Activated CD4-positive, alpha-beta T cell treated with anti-CD3 and anti-CD28 coated beads, Interleukin-2, amount 10 ng/mL, durations not matched to agents 7 days and 5 days (primary cell): ENCODE data around the gene CACTIN. TPM values are rescaled to one million over a fixed set of nuclear protein-coding genes. Genes with fewer than 3 reads are reported as not detected.

ENCODE experiments used
- CTCF ChIA-PET: fragments of 350-600 bp; sonication (Branson Sonifier 250); formaldehyde crosslinking; loops from one replicate; lab custom pipeline; 2021; ENCODE audit warnings: antibody characterized with exemption; lab: Charles Lee
- POLR2A ChIA-PET: fragments of 350-600 bp; sonication (Branson Sonifier 250); formaldehyde crosslinking; loops from one replicate; lab custom pipeline; 2021; ENCODE audit warnings: antibody characterized with exemption; lab: Charles Lee
- DNase-seq: peaks from one replicate; pipeline ENCODE4 v3.0.0-alpha.2; 2020
- H3K27ac Mint-ChIP-seq: one replicate; pipeline ENCODE4 v1.8.0; 2021; ENCODE audit warnings: mild to moderate bottlenecking, moderate library complexity, mixed read lengths
- H3K27me3 Mint-ChIP-seq: one replicate; pipeline ENCODE4 v1.8.0; 2021; ENCODE audit warnings: mixed read lengths
- H3K36me3 Mint-ChIP-seq: one replicate; pipeline ENCODE4 v1.8.0; 2021; ENCODE audit warnings: low read depth, mixed read lengths
- H3K4me1 Mint-ChIP-seq: one replicate; pipeline ENCODE4 v1.8.0; 2021; ENCODE audit warnings: mixed read lengths
- H3K4me3 Mint-ChIP-seq: one replicate; pipeline ENCODE4 v1.8.0; 2021; ENCODE audit warnings: mild to moderate bottlenecking, moderate library complexity, mixed read lengths
- H3K9me3 Mint-ChIP-seq: one replicate; pipeline ENCODE4 v1.8.0; 2021; ENCODE audit warnings: mixed read lengths
- total RNA-seq, 2 experiments: library from RNA; stranded (reverse); gene quantifications; one replicate each; pipeline ENCODE4 v1.2.3, GENCODE V29; 2021

The CACTIN gene
- total RNA-seq, 2 experiments from 2014 or later: 31.8 to 39.1 TPM

DNA sequence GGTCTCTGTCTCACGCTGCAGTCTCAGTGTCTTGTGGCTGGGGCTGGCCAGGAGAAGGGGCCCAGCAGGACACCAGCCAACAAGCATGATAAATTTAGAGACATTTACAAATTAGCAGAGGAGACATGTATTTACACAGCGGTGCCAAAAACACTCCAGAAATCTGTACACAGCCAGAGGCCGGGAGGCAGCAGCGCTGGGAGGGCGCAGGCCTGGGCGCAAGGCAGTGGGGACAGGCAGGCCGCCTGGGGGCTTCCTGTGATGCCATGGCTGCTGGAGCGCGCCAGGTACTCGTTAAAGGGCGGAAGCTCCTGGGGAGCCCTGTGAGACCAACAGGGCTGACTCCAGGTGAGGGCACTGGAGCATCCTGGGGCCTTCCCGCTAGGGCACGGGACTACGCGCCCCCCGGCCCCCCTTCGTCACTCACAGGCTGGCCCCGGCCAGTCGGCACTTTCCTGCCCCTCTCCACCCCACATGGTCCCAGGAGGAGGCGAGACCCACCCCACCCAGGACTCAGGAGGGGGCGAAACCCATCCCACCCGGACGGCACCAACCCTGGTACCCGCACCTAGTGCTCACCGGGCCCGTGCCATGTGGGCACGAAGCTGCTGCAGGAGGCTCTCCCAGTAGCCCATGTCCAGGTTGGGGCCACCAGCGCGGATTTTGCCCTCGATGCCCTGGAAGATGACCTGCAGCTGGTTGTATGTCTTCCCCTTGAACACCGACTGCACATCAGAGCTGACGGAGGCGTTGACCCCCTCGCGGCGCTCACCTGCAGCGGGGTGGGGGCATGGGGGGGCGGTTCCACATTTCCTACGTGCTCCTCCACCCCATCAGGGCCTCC is 12.6 kb downstream of the CACTIN start:
- Mint-ChIP-seq H3K36me3 (peaks cover 8% of the 10 kb centered on the region), H3K9me3 (no peaks in the 10 kb centered on the region), H3K27ac (no peak overlapping the region), H3K27me3 (no peaks in the 10 kb centered on the region), H3K4me1 (peaks cover 15% of the 10 kb centered on the region), H3K4me3 (no peak overlapping the region)
- CTCF ChIA-PET: interaction anchor here (1.0 kb wide), 1 partner anchor 309 kb away, joined by 3 read pairs; no protein-coding TSS in a partner anchor
- DNase-seq: no peak
- POLR2A ChIA-PET: no interaction called here

DNA sequence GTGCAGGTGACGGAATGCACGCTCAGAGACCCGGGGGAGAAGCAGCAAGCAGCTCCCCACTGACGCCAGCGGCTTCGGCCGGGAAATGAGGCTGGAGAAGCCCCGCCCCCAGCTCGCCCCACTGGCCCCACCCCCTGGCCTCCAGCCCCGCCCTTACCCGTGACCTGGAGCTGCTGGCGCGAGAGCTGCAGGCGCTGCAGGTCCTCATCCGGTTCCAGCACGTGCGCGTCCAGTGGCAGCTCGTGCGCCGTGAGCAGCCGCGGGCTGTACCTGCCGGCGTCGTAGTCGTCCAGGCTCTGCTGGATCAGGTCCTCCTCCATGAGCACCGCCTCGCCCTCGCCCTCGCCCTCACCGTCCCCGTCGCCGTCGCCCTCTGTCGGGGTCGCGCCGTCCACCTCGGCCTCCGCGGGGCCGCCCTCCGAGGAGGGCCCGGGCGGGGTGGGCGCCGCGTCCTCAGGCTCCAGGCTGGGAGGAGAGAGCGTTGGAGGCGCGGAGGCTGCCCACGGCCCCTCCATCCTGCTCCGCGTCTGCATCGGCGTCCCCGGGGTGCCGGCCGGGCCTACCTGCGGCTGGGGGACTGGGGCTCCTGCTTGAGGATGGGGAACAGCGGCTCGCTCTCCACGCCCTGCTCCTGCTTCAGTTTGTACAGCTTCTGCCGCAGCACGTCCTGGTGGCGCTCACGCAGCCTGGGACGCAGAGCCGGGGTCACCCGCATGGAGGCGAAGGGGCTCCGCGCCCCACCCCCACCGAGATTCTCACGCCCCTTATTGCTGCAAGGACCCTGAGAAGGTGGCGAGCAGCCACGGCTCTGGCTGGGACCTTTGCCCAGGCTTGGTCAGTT is 13.5 kb downstream of the CACTIN start:
- ChIA-PET CTCF (interaction anchor here (1.0 kb wide), 1 partner anchor 308 kb away, joined by 3 read pairs; no protein-coding TSS in a partner anchor), POLR2A (no interaction called here)
- H3K9me3 Mint-ChIP-seq: no peaks in the 10 kb centered on the region
- H3K27me3 Mint-ChIP-seq: no peaks in the 10 kb centered on the region
- DNase-seq: no peak
- peaks cover 15% of the 10 kb centered on the region for H3K4me1 Mint-ChIP-seq
- H3K36me3 Mint-ChIP-seq: peaks cover 8% of the 10 kb centered on the region
- H3K4me3 Mint-ChIP-seq: no peak overlapping the region
- no peak overlapping the region for H3K27ac Mint-ChIP-seq

DNA sequence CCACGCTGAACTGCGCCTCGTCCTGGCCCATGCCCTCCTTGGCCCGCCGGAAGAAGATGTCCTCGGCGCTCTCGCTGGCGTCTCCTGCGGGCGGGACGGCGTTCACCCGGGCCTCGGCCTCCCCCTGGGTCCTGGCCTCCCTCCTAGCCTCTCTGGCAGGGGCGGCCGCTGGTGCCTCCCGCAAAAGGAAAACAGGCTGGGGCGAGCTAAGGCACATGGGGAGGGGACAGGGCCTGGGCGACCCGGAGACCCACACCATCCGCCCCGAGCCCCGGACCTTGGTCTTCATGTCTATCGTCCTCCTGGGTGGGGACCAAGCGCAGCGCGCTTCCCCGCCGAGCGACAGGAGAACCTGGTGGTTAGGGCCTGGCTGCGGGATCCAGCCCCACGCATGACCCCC is 14.3 kb downstream of the CACTIN start:
- Mint-ChIP-seq H3K4me3 (no peak overlapping the region), H3K9me3 (no peaks in the 10 kb centered on the region), H3K27ac (no peak overlapping the region), H3K36me3 (peaks cover 4% of the 10 kb centered on the region), H3K27me3 (peaks cover 2% of the 10 kb centered on the region), H3K4me1 (peaks cover 13% of the 10 kb centered on the region)
- POLR2A ChIA-PET: no interaction called here
- DNase-seq: no peak
- CTCF ChIA-PET: no interaction called here

DNA sequence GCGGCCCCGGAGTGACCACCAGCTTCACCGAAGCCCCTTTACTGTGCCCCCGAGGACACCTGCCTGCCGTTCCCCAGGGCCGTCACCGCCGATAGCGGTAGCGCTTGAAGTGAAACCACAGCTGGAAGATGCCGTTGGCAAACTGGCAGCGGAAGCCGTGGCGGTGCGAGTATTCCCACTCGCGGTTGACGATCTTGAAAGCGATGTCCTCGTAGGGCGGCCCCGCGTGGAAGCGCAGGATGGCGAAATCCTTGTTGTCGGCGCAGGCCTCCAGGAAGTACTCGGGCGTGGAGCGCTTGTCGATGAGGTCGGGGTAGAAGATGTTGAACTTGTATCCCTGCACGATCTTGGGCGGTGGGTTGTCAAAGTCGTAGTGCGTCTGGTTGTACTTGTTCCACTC is 14.7 kb downstream of the CACTIN start:
- CTCF ChIA-PET: no interaction called here
- Mint-ChIP-seq H3K27ac (no peak overlapping the region), H3K4me1 (peaks cover 12% of the 10 kb centered on the region), H3K27me3 (peaks cover 5% of the 10 kb centered on the region), H3K36me3 (peaks cover 4% of the 10 kb centered on the region), H3K4me3 (no peak overlapping the region), H3K9me3 (no peaks in the 10 kb centered on the region)
- no peak for DNase-seq
- POLR2A ChIA-PET: no interaction called here

DNA sequence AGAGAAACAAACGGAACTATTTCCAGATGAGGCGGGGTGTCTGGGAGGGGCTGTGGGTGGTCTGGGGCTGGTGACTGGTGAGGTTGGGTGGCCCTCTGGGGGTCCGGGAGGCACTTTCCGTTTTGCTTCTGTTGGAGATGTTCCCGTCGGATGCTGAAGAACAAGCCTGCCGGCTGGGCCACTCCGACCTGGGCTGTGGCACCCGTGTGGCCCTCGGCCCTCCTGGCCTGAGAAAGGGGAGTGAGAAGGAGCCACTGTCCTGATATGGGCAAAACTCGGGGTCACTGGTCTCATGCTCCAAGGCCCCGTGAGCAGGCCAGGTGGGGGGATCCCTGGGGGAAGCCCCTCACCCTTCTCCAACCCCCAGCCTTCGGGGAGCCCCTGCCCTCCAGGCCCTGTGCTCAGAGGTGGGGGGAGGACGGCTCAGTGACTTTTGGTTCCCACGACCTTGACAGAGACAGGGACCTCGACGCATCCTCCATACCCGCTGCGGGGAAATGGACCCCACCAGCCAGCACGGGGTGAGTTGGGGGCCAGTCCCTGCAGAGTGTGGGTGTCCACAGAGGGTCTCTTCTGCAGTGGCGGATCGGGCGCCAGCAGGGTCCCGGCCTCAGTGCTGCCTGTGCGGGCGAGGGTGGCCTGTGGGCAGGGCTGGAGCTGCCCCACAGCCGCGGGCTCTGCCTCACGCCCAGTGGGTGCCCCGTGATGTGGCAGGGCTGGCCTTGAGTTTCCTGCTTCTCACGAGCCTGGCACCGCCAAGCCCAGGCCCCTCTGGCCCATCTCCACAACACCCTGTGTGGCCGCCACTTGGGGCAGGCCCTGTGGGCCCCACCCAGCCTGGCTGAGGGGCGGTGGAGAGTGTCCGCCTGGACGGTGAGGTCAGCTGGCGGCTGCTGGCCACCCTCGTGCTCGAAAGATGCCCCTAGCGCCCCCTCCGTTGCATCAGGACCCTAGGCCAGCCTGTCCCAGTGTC is 15.6 kb downstream of the CACTIN start:
- H3K4me1 Mint-ChIP-seq: peaks cover 12% of the 10 kb centered on the region
- CTCF ChIA-PET: no interaction called here
- H3K4me3 Mint-ChIP-seq: no peak overlapping the region
- peaks cover 5% of the 10 kb centered on the region for H3K27me3 Mint-ChIP-seq
- H3K36me3 Mint-ChIP-seq: peaks cover 4% of the 10 kb centered on the region
- POLR2A ChIA-PET: no interaction called here
- no peaks in the 10 kb centered on the region for H3K9me3 Mint-ChIP-seq
- no peak overlapping the region for H3K27ac Mint-ChIP-seq
- DNase-seq: no peak

DNA sequence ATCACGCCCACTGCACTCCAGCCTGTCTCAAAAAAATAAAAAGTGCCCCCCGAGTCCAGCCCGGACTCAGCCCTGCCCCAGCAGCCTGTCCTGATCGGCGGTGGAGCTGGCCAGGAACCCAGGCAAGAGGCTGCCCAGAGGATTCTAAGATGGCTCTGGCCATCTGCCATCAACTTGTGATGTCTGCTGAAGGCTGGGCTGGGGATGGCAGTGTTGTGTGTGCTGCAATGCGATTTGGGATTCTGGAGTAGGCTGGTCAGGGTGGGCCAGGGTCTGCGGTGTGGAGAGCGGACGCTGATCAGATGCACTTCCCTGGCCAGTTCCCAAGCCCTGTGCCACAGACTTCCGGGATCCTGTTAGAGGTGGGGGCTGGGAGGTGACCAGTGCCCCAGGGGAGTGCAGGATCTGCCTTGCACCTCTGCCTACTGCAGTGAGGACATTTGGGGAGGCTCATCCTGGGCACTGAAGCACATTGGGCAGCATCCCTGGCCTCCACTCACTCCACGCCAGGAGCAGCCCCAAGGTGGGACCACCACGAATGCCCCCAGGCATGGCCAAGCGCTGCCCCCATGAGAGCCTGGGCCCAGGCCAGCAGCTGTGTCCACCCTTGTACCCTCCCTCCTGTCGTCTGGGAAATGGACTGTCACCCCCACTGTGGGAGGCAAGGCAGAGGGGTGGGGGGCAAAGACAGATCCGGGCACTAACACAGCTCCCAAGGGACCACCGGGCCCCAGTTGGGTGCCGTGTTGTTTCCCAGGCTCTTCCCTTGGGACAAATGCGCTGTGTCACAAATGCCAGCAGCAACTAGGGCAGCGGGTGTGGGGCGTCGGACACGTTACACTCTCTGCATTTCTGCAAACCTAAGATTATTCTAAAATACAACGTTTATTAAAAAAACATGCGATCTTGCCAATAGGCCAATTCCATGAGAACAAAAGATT is 16.5 kb downstream of the CACTIN start:
- no peak overlapping the region for H3K27ac Mint-ChIP-seq
- DNase-seq: no peak
- CTCF ChIA-PET: interaction anchor here (0.8 kb wide), 1 partner anchor 56 kb away, joined by 3 read pairs; no protein-coding TSS in a partner anchor
- POLR2A ChIA-PET: no interaction called here
- H3K36me3 Mint-ChIP-seq: peaks cover 4% of the 10 kb centered on the region
- H3K9me3 Mint-ChIP-seq: no peaks in the 10 kb centered on the region
- H3K27me3 Mint-ChIP-seq: peaks cover 5% of the 10 kb centered on the region
- H3K4me1 Mint-ChIP-seq: peaks cover 12% of the 10 kb centered on the region
- no peak overlapping the region for H3K4me3 Mint-ChIP-seq

DNA sequence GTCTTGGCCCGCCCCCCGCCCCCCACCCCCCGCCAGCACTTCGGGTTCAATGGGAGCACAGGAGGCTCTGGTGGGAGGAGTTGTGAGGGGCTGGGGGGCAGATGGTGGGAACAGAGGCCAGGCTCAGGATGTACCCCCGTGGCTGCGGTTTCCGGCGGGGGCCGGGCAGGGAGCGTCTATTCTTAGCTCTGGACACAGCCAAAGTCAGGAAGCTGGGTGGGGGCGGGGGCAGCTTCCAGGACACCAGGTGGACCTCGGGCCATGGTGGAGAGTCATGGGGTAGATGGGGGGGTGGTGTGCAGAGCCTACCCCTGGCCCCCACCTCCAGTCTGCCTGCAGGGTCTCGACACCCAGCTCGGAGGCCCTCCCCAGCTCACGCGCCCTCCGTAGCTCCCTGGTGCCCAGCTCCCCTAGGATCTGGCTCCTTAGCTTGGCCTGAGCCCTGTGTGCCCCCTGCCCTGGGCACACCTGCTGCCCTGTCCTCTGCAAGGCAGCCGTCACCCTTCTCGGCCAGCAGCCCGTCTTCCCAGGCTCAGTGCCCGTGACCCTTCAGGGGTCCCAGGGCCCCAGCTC is 17.8 kb downstream of the CACTIN start:
- Mint-ChIP-seq H3K4me3 (no peak overlapping the region), H3K36me3 (peaks cover 4% of the 10 kb centered on the region)

DNA sequence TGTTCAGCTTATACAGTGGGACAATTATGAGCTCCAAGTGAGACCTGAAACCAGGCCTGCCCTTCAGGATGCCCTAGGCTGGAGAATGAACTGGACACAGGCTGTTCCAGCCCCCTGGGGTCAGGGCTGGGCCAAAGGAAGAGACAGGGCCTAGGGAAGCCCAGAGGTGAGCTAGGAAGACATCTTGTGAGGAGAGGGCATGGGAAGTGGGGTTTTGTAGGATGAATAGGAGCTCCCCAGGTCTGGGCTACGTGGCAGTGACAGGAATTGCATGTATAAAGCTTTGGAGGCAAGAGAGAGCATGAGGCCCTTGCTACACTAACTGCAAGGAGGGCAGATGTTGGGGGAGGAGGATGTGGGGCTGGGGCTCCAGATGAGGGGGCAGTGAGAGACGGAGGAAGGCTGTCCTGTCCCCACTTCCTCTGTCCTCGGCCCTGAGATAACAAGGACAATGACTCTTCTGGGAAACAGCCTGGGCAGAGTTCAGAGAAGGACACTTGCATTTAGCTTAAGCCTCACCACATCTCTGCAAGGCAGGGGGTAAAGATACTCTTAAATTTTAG is 18.4 kb downstream of the CACTIN start:
- H3K4me3 Mint-ChIP-seq: no peak overlapping the region
- no peak for DNase-seq

More for the DNA sequence above, 17.8 kb downstream of the CACTIN start:
- CTCF ChIA-PET: interaction anchor here (1.6 kb wide), 1 partner anchor 13 kb away, joined by 4 read pairs; no protein-coding TSS in a partner anchor
- peaks cover 12% of the 10 kb centered on the region for H3K4me1 Mint-ChIP-seq
- no peak for DNase-seq
- POLR2A ChIA-PET: no interaction called here
- no peak overlapping the region for H3K27ac Mint-ChIP-seq
- H3K27me3 Mint-ChIP-seq: peaks cover 5% of the 10 kb centered on the region
- no peaks in the 10 kb centered on the region for H3K9me3 Mint-ChIP-seq

DNA sequence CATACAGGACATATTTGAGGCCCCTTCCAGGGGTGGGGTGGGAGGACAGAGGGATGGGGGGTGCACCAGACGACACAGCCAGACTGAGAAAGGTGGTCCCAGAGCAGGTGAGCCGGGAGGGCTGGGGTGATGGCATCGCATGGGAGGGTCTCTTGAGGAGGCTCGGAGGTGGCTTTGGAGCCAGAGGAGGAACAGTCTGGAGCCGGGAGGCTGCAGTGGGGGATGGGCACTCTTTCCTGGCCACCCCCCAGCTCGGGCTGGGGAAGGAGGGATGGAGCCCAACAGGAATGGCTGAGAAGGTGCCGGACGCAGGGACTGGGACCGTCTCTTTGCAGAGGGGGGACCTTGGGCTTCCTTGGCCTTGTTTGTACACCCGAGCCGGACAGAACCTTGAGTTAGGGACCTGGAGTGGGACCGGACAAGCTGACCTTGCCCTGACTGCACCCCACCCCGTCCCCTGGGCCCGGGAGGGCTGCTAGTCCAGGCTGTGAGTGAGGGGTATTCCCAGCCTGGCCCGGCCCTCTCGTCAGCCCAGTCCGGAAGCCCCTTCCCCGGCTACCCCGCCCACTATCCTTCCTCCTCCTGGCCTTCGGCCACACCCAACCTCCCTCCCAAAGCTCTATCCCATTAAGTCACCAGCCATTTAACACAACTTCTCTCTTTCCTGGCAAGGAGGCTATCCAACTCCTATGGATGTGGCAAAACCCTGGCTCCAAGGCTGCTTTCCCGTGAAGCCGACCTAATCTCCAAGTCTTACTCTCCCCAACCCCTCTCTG is 19.1 kb downstream of the CACTIN start:
- DNase-seq: no peak
- Mint-ChIP-seq H3K4me1 (peaks cover 12% of the 10 kb centered on the region), H3K27me3 (peaks cover 5% of the 10 kb centered on the region), H3K27ac (peak overlapping the region; percentile 66), H3K36me3 (peaks cover 4% of the 10 kb centered on the region), H3K9me3 (no peaks in the 10 kb centered on the region), H3K4me3 (no peak overlapping the region)
- ChIA-PET POLR2A (interaction anchor here (0.5 to 0.6 kb wide), 2 partner anchors 10 to 1456 kb away, joined by 3 to 4 read pairs; no protein-coding TSS in a partner anchor), CTCF (interaction anchor here (0.9 to 1.6 kb wide), 3 partner anchors 14 to 51 kb away, joined by 3 to 4 read pairs (median 4); no protein-coding TSS in a partner anchor)

More for the DNA sequence above, 18.4 kb downstream of the CACTIN start:
- Mint-ChIP-seq H3K9me3 (no peaks in the 10 kb centered on the region), H3K4me1 (peaks cover 12% of the 10 kb centered on the region), H3K36me3 (peaks cover 4% of the 10 kb centered on the region), H3K27ac (no peak overlapping the region), H3K27me3 (peaks cover 5% of the 10 kb centered on the region)
- ChIA-PET CTCF (interaction anchor here (0.9 to 1.6 kb wide), 3 partner anchors 13 to 52 kb away, joined by 3 to 4 read pairs (median 4); no protein-coding TSS in a partner anchor), POLR2A (interaction anchor here (0.5 kb wide), 1 partner anchor 1456 kb away, joined by 4 read pairs; no protein-coding TSS in a partner anchor)

DNA sequence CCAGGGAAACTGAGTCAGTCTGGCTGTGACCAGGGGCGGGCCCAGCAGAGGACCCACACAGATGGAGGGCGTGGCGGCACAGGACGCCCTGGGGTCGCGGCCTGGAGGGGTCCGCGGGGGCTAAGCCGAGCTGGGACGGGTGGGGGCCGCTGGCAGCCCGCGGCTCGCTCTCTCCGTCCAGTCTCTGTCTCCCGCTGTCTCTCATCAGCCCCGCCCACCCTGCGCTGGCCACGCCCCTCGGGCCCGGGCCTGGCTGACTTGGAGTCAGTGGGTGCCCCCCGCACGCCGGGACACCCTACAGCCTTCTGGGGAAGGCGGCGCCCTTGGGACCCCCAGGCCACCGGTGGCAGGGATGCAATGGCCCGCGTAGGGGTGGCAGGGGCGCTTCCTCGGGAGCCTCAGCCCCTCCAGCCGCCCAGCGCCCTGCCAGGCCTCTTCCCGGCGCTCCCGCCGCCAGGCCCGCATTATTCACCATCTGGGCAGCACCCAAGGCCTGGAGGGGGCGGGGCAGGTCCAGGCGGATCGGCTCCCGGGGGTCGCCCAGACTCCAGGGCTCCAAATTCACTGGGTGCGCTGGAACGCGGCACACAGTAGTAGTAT is 19.8 kb downstream of the CACTIN start, which contains the start of gene TBXA2R:
TBXA2R (minus strand) TSS at position 186 of the 600 bp plus-strand sequence. CDS start 6,241 bp downstream, outside the sequence.
- peak within 1 kb of the TSS; percentile 66 for H3K27ac Mint-ChIP-seq

More for the DNA sequence above, 19.8 kb downstream of the CACTIN start, which contains the start of gene TBXA2R:
- H3K4me3 Mint-ChIP-seq: peak within 1 kb of the TSS; percentile 44
- POLR2A ChIA-PET: no interaction called here
- H3K27me3 Mint-ChIP-seq: peaks cover 5% of the 10 kb centered on the region
- peak; percentile 30 for DNase-seq
- no peaks in the 10 kb centered on the region for H3K9me3 Mint-ChIP-seq
- peaks cover under 1% of the 10 kb centered on the region for H3K36me3 Mint-ChIP-seq
- H3K4me1 Mint-ChIP-seq: peaks cover 12% of the 10 kb centered on the region
- CTCF ChIA-PET: no interaction called here
